Panc1 (cell line): Measurements from ENCODE around the gene KCNC4. TPM values are rescaled to one million over a fixed set of nuclear protein-coding genes. Genes with fewer than 3 reads are reported as not detected.
A peak's percentile ranks its signal among the peaks of the same experiment; 100 is the strongest.

Source experiments
- ATAC-seq: fragments of 200-7000 bp; cut with Tn5 transposase; 2 replicates; pipeline ENCODE4 v1.9.1; 2020; ENCODE audit warnings: mild to moderate bottlenecking, moderate library complexity
- BruUV-seq: library from RNA; stranded (reverse); fragments of 400-500 nt; replicated peaks from 2 replicates; lab custom pipeline; 2021; lab: Mats Ljungman, UMichigan
- CTCF ChIA-PET: fragments of 300-600 bp; sonication (Branson Sonifier 250); formaldehyde crosslinking; loops from one replicate; lab custom pipeline; 2022; ENCODE audit warnings: antibody characterized with exemption; lab: Charles Lee
- POLR2A ChIA-PET: fragments of 300-600 bp; sonication (Branson Sonifier 250); formaldehyde crosslinking; loops from one replicate; lab custom pipeline; 2022; ENCODE audit warnings: antibody characterized with exemption; lab: Charles Lee
- DNase-seq: peaks from one replicate; pipeline ENCODE4 v3.0.0-alpha.2; 2010; ENCODE audit warnings: low read depth, low spot score
- H3K27ac ChIP-seq: 2 replicates; pipeline ENCODE4 v1.5.1; 2011; ENCODE audit warnings: mild to moderate bottlenecking, low read length, inconsistent platforms
- H3K27me3 ChIP-seq: fragments of 200-500 bp; sonication (Bioruptor generic); 2 replicates; pipeline ENCODE4 v1.6.0; 2014; ENCODE audit warnings: low read length, inconsistent platforms; ENCODE audit not compliant: control insufficient read depth, insufficient read depth
- H3K36me3 ChIP-seq: fragments of 200-500 bp; sonication (Bioruptor generic); 2 replicates; pipeline ENCODE4 v1.5.1; 2014; ENCODE audit warnings: inconsistent platforms, mild to moderate bottlenecking, low read length, moderate library complexity; ENCODE audit not compliant: control insufficient read depth, insufficient read depth
- H3K4me1 ChIP-seq: 2 replicates; pipeline ENCODE4 v1.5.1; 2011; ENCODE audit warnings: inconsistent platforms, mild to moderate bottlenecking, low read length, moderate library complexity; ENCODE audit not compliant: control insufficient read depth, insufficient read depth
- H3K4me3 ChIP-seq, 2 experiments: 2 replicates each; pipeline ENCODE4 v1.5.1; 2011 to 2012; ENCODE audit warnings: low read depth in 2 of 2, low read length in 2 of 2, mild to moderate bottlenecking in 2 of 2, inconsistent platforms in 1 of 2, moderate library complexity in 1 of 2
- H3K9me3 ChIP-seq: fragments of 200-500 bp; sonication (Bioruptor generic); 2 replicates; pipeline ENCODE4 v1.5.1; 2014; ENCODE audit warnings: low read depth, mild to moderate bottlenecking, inconsistent platforms, low read length, moderate library complexity; ENCODE audit not compliant: control insufficient read depth, insufficient read depth
- POLR2AphosphoS5 ChIP-seq: IDR thresholded peaks from 2 replicates; pipeline ENCODE4 v1.6.1; 2012; ENCODE audit warnings: mild to moderate bottlenecking, low read depth, low read length, moderate library complexity
- SIN3A ChIP-seq: IDR thresholded peaks from 2 replicates; pipeline ENCODE4 v1.6.1; 2012; ENCODE audit warnings: low read depth, mild to moderate bottlenecking, low read length, moderate library complexity, borderline replicate concordance; ENCODE audit not compliant: insufficient read depth
- TCF7L2 ChIP-seq: IDR thresholded peaks from 2 replicates; pipeline ENCODE4 v1.6.1; 2011; ENCODE audit warnings: mild to moderate bottlenecking, low read depth, low read length, inconsistent platforms
- in situ Hi-C: cut with HindIII; loops from 2 replicates; pipeline ENCODE4 v1.10.0; 2016; ENCODE audit warnings: low sequenced_read_pairs, low pct_unique_long_range_greater_than_20kb
- intact Hi-C: fragments of 100-400 bp; cut with micrococcal nuclease; formaldehyde crosslinking; loops from one replicate; pipeline ENCODE4 v1.10.0; 2022; ENCODE audit not compliant: unreplicated experiment
- total RNA-seq: library from RNA; stranded (reverse); gene quantifications from one replicate; pipeline ENCODE4 v1.2.1, GENCODE V29; 2021; ENCODE audit not compliant: unreplicated experiment
- TF ChIP-seq, protein P1 (sequence below): fragments of 450-650 bp; IDR thresholded peaks from 2 replicates; pipeline ENCODE4 v1.5.1; 2017; ENCODE audit warnings: mild to moderate bottlenecking
- TF ChIP-seq, protein P2 (sequence below), 2 experiments: IDR thresholded peaks; 2 replicates each; pipeline ENCODE4 v1.6.1; 2011 to 2012; ENCODE audit warnings: low read depth in 2 of 2, control low read depth in 1 of 2, low read length in 1 of 2, mild to moderate bottlenecking in 1 of 2, moderate library complexity in 1 of 2; ENCODE audit not compliant: insufficient read depth in 1 of 2

KCNC4 gene
- total RNA-seq, 1 experiment from 2014 or later, result 15.4 TPM

DNA sequence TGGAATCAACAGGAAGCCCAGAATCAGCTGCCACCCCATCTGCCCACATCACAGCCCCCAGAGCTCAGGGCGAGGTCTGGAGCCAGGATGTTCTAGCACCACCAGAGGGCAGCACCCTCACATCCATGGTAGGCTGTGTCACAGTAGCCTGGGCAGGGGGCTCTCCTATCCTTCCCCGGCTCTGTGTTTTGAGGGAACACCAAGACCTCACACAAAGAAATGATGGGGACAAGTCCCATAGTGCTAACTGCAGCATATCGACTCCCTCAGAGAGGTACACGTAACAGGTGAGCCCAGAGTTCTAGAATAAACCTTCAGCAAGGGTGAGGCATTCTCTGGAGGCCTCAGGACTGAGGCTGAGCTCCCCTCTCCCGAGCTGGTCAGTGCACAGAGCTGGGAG, 2.3 kb upstream of the KCNC4 start:
- no peak for TF ChIP-seq TCF7L2
- TF ChIP-seq SIN3A, result no peak
- TF ChIP-seq, protein P1, sequence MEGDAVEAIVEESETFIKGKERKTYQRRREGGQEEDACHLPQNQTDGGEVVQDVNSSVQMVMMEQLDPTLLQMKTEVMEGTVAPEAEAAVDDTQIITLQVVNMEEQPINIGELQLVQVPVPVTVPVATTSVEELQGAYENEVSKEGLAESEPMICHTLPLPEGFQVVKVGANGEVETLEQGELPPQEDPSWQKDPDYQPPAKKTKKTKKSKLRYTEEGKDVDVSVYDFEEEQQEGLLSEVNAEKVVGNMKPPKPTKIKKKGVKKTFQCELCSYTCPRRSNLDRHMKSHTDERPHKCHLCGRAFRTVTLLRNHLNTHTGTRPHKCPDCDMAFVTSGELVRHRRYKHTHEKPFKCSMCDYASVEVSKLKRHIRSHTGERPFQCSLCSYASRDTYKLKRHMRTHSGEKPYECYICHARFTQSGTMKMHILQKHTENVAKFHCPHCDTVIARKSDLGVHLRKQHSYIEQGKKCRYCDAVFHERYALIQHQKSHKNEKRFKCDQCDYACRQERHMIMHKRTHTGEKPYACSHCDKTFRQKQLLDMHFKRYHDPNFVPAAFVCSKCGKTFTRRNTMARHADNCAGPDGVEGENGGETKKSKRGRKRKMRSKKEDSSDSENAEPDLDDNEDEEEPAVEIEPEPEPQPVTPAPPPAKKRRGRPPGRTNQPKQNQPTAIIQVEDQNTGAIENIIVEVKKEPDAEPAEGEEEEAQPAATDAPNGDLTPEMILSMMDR, result peak; percentile 86
- TF ChIP-seq, protein P2, sequence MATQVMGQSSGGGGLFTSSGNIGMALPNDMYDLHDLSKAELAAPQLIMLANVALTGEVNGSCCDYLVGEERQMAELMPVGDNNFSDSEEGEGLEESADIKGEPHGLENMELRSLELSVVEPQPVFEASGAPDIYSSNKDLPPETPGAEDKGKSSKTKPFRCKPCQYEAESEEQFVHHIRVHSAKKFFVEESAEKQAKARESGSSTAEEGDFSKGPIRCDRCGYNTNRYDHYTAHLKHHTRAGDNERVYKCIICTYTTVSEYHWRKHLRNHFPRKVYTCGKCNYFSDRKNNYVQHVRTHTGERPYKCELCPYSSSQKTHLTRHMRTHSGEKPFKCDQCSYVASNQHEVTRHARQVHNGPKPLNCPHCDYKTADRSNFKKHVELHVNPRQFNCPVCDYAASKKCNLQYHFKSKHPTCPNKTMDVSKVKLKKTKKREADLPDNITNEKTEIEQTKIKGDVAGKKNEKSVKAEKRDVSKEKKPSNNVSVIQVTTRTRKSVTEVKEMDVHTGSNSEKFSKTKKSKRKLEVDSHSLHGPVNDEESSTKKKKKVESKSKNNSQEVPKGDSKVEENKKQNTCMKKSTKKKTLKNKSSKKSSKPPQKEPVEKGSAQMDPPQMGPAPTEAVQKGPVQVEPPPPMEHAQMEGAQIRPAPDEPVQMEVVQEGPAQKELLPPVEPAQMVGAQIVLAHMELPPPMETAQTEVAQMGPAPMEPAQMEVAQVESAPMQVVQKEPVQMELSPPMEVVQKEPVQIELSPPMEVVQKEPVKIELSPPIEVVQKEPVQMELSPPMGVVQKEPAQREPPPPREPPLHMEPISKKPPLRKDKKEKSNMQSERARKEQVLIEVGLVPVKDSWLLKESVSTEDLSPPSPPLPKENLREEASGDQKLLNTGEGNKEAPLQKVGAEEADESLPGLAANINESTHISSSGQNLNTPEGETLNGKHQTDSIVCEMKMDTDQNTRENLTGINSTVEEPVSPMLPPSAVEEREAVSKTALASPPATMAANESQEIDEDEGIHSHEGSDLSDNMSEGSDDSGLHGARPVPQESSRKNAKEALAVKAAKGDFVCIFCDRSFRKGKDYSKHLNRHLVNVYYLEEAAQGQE (IDR thresholded peaks at IDR 0.05; ENCODE audit: insufficient read depth in 1 of 2, low read depth in 2 of 2, low read length in 1 of 2), result no peak
- Histone ChIP-seq H3K4me1 (peaks cover 11% of the 10 kb centered on the region), H3K9me3 (no peaks in the 10 kb centered on the region), H3K27ac (no peak overlapping the region), H3K4me3 (no peak overlapping the region), H3K27me3 (no peaks in the 10 kb centered on the region), H3K36me3 (no peaks in the 10 kb centered on the region; the same call in 1 of the 2 replicates)
- CTCF ChIA-PET, result interaction anchor here (0.5 to 4.5 kb wide), 11 partner anchors 50 to 288 kb away, joined by 3 to 77 read pairs (median 4); no protein-coding TSS in a partner anchor
- POLR2A ChIA-PET, result no interaction called here
- ATAC-seq, result 0 out of 2 replicates have a peak, but pooled peaks have one; percentile 47
- no TSS peak for BruUV-seq
- DNase-seq, result no peak
- intact Hi-C loops (loop anchor here (1.0 to 2.0 kb wide), 2 partner anchors 104 to 253 kb away; no protein-coding TSS in a partner anchor), in situ Hi-C loops (no loop called here)

DNA sequence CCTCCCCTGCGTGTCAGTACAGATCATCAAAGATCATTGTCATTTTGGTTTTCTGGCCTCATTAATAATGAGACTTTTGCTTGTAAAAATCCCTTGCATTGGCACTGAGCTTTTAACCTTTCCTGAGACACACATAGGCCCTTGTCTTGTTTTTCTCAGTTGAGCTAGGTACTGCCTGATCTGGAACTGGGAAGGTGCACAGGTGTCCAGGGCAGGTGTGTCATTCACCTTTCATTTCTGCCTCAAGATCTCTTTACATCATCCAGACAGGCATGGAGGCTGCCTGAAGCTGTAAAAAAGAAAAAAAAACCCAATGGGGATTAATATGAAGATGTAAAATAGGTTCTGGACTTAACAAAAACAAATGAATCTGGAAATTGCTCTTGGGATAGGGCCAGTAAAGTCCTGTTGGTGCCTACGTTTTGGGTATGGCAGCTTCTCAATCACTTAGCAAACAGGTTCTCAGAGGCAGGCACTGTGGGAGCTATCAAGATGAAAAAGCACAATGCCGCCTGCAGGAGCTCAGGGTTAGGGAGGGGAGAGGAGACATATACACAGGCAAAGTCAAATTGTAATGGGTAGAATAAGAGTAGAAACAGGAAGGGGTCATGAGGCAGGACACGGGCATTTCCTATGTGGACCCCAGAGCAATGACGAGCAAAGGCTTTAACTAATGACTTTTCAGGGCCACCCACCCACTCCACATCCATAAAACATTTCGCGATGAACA, 1.0 kb upstream of the KCNC4 start:
- Histone ChIP-seq H3K27ac (peak overlapping the region; percentile 83), H3K9me3 (no peaks in the 10 kb centered on the region), H3K4me1 (peaks cover 17% of the 10 kb centered on the region), H3K4me3 (peak overlapping the region; percentile 53 to 55), H3K27me3 (no peaks in the 10 kb centered on the region), H3K36me3 (no peaks in the 10 kb centered on the region; the same call in 1 of the 2 replicates)
- DNase-seq, result no peak
- TF ChIP-seq TCF7L2, result no peak
- TF ChIP-seq, protein P1, result no peak
- TF ChIP-seq SIN3A, result no peak
- TF ChIP-seq POLR2AphosphoS5, result no peak
- TF ChIP-seq, protein P2 (IDR thresholded peaks at IDR 0.05; ENCODE audit: insufficient read depth in 1 of 2, low read depth in 2 of 2, low read length in 1 of 2), result no peak
- CTCF ChIA-PET, result interaction anchor here (0.5 to 4.5 kb wide), 6 partner anchors 12 to 251 kb away, joined by 3 to 77 read pairs (median 5); no protein-coding TSS in a partner anchor
- intact Hi-C loops (no loop called here), in situ Hi-C loops (no loop called here)
- ATAC-seq, result no peak
- no TSS peak for BruUV-seq
- POLR2A ChIA-PET, result no interaction called here
